Activated naive CD8-positive, alpha-beta T cell treated with anti-CD3 and anti-CD28 coated beads, Interleukin-2, amount 10 ng/mL, durations not matched to agents 7 days and 5 days (primary cell): Measurements from ENCODE around the gene RAB25. TPM values are rescaled to one million over a fixed set of nuclear protein-coding genes. Genes with fewer than 3 reads are reported as not detected.
"Not testable (repeated sequence)": the region's sequence is repeated elsewhere in the genome, so short reads cannot be mapped to it uniquely, and the experiment has no call there.

Source experiments
- ATAC-seq: fragments of 150-1000 bp; cut with Tn5 transposase; one replicate; pipeline ENCODE4 v1.10.0; 2021; ENCODE audit warnings: low read depth, moderate library complexity
- POLR2A ChIA-PET: fragments of 350-600 bp; sonication (Branson Sonifier 250); formaldehyde crosslinking; loops from one replicate; lab custom pipeline; 2021; ENCODE audit warnings: antibody characterized with exemption; lab: Charles Lee
- DNase-seq: peaks from one replicate; pipeline ENCODE4 v3.0.0; 2021
- H3K27ac Mint-ChIP-seq: one replicate; pipeline ENCODE4 v1.8.0; 2022; ENCODE audit warnings: mild to moderate bottlenecking, mixed read lengths
- H3K27me3 Mint-ChIP-seq: one replicate; pipeline ENCODE4 v1.8.0; 2022; ENCODE audit warnings: mild to moderate bottlenecking, moderate library complexity, mixed read lengths
- H3K36me3 Mint-ChIP-seq: one replicate; pipeline ENCODE4 v1.8.0; 2021; ENCODE audit warnings: mild to moderate bottlenecking, mixed read lengths
- H3K4me1 Mint-ChIP-seq: one replicate; pipeline ENCODE4 v1.8.0; 2021; ENCODE audit warnings: mixed read lengths
- H3K4me3 Mint-ChIP-seq: one replicate; pipeline ENCODE4 v1.8.0; 2022; ENCODE audit warnings: mild to moderate bottlenecking, moderate library complexity, mixed read lengths
- H3K9me3 Mint-ChIP-seq: one replicate; pipeline ENCODE4 v1.8.0; 2021; ENCODE audit warnings: mixed read lengths
- total RNA-seq, 2 experiments: library from RNA; stranded (reverse); gene quantifications; one replicate each; pipeline ENCODE4 v1.2.3, GENCODE V29; 2021

RAB25 gene
- total RNA-seq, 2 experiments from 2014 or later = 0.86 to 0.91 TPM

DNA sequence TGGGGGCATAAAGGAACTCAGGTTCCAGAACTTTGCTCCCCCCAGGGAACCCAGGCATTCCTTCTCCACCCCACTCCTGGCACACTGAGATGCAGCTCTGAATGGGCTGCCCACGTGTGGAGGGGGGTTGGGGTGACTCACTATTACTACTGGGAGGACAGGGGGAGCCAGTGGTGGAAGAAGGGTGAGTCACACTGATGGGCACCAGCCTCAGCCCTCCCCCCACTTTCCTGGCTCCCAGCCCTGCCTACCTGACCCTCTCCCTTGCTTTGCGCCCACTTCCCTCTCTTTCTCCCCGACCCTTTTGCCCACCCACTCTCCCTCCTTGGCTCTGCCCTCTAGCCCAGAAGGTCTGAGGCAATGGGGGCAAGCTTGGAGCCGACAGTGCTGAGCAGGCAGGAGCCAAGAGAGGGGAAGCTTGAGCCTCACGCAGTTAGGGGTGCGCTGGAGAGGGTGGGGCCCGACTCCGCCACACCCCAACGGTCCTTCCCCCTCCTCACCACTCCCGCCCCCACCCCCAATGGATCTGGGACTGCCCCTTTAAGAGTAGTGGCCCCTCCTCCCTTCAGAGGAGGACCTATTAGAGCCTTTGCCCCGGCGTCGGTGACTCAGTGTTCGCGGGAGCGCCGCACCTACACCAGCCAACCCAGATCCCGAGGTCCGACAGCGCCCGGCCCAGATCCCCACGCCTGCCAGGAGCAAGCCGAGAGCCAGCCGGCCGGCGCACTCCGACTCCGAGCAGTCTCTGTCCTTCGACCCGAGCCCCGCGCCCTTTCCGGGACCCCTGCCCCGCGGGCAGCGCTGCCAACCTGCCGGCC is 53.4 kb downstream of the RAB25 start, which contains the start of gene LMNA:
TSS of gene LMNA (plus strand) at position 611 of the 818 bp plus-strand sequence. CDS start 208 bp downstream, outside the sequence.
- no peaks in the 10 kb centered on the region for H3K36me3 Mint-ChIP-seq
- peaks cover 81% of the 10 kb centered on the region for H3K27me3 Mint-ChIP-seq
- POLR2A ChIA-PET = interaction anchor here (1.0 to 2.5 kb wide), 4 partner anchors 12 to 79 kb away, joined by 3 to 9 read pairs (median 6); partner anchors contain the start of gene SLC25A44
- peak; percentile 79 for ATAC-seq
- no peak within 1 kb of the TSS for H3K27ac Mint-ChIP-seq
- no peaks in the 10 kb centered on the region for H3K9me3 Mint-ChIP-seq
- peaks cover 11% of the 10 kb centered on the region for H3K4me1 Mint-ChIP-seq
- H3K4me3 Mint-ChIP-seq = peak within 1 kb of the TSS; percentile 83
- DNase-seq = no peak

DNA sequence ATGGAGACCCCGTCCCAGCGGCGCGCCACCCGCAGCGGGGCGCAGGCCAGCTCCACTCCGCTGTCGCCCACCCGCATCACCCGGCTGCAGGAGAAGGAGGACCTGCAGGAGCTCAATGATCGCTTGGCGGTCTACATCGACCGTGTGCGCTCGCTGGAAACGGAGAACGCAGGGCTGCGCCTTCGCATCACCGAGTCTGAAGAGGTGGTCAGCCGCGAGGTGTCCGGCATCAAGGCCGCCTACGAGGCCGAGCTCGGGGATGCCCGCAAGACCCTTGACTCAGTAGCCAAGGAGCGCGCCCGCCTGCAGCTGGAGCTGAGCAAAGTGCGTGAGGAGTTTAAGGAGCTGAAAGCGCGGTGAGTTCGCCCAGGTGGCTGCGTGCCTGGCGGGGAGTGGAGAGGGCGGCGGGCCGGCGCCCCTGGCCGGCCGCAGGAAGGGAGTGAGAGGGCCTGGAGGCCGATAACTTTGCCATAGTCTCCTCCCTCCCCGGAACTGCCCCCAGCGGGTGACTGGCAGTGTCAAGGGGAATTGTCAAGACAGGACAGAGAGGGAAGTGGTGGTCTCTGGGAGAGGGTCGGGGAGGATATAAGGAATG is 54.1 kb downstream of the RAB25 start:
- H3K4me3 Mint-ChIP-seq = peak overlapping the region; percentile 83
- H3K27ac Mint-ChIP-seq = no peak overlapping the region
- no peaks in the 10 kb centered on the region for H3K36me3 Mint-ChIP-seq
- POLR2A ChIA-PET = interaction anchor here (1.0 to 2.5 kb wide), 4 partner anchors 12 to 79 kb away, joined by 3 to 9 read pairs (median 6); partner anchors contain the start of gene SLC25A44
- DNase-seq (no peak), ATAC-seq (peak; percentile 31)
- H3K9me3 Mint-ChIP-seq = no peaks in the 10 kb centered on the region
- H3K4me1 Mint-ChIP-seq = peaks cover 13% of the 10 kb centered on the region
- H3K27me3 Mint-ChIP-seq = peaks cover 81% of the 10 kb centered on the region

DNA sequence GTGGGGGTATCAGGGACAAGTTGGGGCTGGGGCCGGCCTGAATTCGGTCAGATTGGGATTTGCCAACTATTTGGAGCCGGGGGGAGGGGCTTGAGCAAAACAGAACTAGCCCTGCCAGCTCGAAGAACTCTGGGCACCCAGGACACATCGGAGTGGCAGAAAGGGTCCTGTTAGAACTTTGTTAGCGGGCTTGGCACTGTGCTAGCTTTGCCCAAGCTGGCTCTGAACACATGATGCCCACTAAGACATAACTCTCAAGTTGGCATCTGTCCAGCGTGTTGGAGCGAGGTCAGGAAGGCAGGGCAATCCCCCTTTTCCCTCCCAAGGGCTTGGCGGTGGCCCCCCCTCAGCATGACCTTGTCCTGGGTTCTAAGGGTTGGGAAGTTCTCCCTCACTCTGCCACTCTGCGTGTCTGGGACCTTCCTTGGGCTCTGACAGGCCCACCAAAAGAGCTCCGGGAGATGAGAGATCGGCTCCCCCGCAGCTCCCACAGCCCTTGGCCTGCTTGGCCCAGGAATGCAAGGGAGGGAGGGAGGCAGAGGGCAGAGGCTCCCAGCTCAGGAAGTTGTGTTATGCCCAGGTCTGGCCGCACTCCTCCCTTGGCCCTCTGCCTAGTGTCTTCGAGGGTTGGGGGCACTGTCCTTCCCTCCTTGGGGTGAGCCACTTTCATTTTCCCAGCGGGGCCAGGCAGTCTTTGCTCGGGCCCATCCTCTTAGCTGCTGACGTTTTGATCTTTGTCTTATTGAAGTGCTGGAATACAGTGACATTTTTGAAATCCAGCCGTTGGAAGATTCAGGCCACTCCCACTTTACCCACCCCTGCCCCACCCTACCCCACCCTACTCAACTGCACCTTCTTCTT is 54.8 kb downstream of the RAB25 start:
- Mint-ChIP-seq H3K27me3 (peaks cover 84% of the 10 kb centered on the region), H3K36me3 (no peaks in the 10 kb centered on the region), H3K27ac (no peak overlapping the region), H3K4me3 (peak overlapping the region; percentile 83), H3K4me1 (peaks cover 13% of the 10 kb centered on the region), H3K9me3 (no peaks in the 10 kb centered on the region)
- DNase-seq (no peak), ATAC-seq (no peak)
- POLR2A ChIA-PET = interaction anchor here (1.0 to 2.5 kb wide), 3 partner anchors 11 to 78 kb away, joined by 3 to 9 read pairs (median 8); partner anchors contain the start of gene SLC25A44

- H3K36me3 Mint-ChIP-seq, ATAC-seq, DNase-seq, H3K27ac Mint-ChIP-seq, POLR2A ChIA-PET, H3K9me3 Mint-ChIP-seq: not testable (repeated sequence)
- Mint-ChIP-seq H3K4me3 (peak overlapping the region; percentile 10), H3K27me3 (peaks cover 81% of the 10 kb centered on the region), H3K4me1 (peaks cover 13% of the 10 kb centered on the region)
Measured at GRCh38 chr1:156116731-156117130, 55.8 kb downstream of the RAB25 start.

GRCh38 chr1:156117414-156118176 is 56.6 kb downstream of the RAB25 start:
- no peak overlapping the region for H3K4me3 Mint-ChIP-seq
- H3K9me3 Mint-ChIP-seq = no peaks in the 10 kb centered on the region
- POLR2A ChIA-PET = interaction anchor here (0.6 to 0.9 kb wide), 2 partner anchors 19 to 318 kb away, joined by 3 to 6 read pairs; no protein-coding TSS in a partner anchor
- peaks cover 77% of the 10 kb centered on the region for H3K27me3 Mint-ChIP-seq
- ATAC-seq (no peak), DNase-seq (no peak)
- H3K4me1 Mint-ChIP-seq = peaks cover 13% of the 10 kb centered on the region
- no peaks in the 10 kb centered on the region for H3K36me3 Mint-ChIP-seq
- H3K27ac Mint-ChIP-seq = no peak overlapping the region

DNA sequence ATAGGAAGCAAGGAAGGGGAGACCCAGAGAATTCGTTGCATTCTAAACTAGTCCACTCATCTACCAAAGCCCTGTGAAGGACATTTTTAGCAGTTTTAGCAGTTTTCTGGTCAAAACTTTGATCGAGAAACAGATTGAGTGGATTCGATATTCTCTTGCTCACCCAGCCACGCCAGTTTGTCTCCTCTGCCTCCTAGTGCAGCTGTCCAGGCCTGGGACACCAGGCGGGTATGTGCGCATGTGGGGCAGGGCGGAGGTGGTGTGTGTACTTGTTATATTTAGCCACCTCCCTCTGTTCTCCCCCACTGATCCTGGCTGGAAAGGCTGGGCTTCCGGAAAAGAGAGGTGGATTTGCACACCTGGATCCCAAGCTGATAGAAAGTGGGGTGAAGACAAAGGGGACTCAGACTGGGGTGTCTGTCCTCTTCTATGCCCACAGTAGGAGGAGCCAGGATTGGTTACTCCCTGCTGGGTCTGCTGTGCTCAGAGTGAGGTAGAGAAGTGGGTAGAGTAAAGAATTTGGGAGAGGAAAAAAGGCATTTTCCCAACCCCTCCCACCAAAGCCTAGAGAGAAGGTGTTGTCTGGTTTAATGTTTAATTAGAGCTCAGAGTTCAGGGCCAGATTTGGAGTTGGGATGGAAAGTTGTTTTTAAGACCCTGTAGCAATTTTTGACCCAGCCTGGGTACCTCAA is 57.4 kb downstream of the RAB25 start:
- H3K36me3 Mint-ChIP-seq = no peaks in the 10 kb centered on the region
- H3K9me3 Mint-ChIP-seq = no peaks in the 10 kb centered on the region
- peaks cover 15% of the 10 kb centered on the region for H3K4me1 Mint-ChIP-seq
- no peak overlapping the region for H3K27ac Mint-ChIP-seq
- peaks cover 77% of the 10 kb centered on the region for H3K27me3 Mint-ChIP-seq
- no peak overlapping the region for H3K4me3 Mint-ChIP-seq
- no peak for ATAC-seq
- DNase-seq = no peak
- POLR2A ChIA-PET = interaction anchor here (0.9 to 1.2 kb wide), 2 partner anchors 12 to 20 kb away, joined by 4 to 6 read pairs; no protein-coding TSS in a partner anchor

DNA sequence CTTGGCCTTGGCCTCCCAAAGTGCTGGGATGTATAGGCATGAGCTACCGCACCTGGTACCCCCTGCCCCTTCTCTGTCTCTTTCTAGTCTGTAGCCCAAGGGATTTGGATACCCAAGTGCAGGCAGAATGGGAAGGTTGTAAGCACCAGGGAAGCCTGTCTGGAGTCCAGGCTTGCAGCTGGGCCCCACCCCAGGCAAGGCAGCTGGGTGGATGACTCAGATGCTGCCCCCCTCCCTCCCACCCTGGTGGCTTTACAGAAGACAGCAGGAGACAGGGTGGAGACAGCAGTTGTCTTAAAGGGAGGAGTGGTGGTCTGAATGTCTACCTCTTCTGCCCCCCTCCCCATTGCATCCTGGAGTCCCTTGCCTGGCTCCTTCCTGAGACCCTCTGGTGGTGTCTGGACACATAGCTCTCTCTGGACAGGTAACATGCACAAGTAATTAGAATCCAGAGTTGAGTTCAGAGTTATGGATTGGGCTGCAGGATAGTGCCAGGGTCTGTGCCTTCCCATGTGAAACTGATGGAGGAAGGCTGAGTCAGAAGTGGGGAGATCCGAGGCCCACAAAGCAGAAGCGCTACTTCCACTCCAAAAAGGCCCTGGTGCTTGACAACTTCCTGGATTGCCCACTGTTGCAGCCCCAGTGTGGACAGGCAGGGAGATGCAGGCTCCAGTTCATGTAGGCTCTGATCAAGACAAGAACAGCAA is 58.7 kb downstream of the RAB25 start:
- POLR2A ChIA-PET = interaction anchor here (1.2 kb wide), 1 partner anchor 14 kb away, joined by 4 read pairs; no protein-coding TSS in a partner anchor
- Mint-ChIP-seq H3K36me3 (no peaks in the 10 kb centered on the region), H3K27me3 (peaks cover 72% of the 10 kb centered on the region), H3K9me3 (no peaks in the 10 kb centered on the region), H3K4me1 (peaks cover 29% of the 10 kb centered on the region), H3K27ac (no peak overlapping the region), H3K4me3 (no peak overlapping the region)
- no peak for DNase-seq
- no peak for ATAC-seq

Other genes starting within 250 kb of the RAB25 start
- 10 to 100 TPM; 92.4 to 94.4 TPM for gene GON4L, start 203.9 kb upstream of the RAB25 start, total RNA-seq
- 10 to 100 TPM; 13.6 to 15.1 TPM for gene SYT11, start 201.6 kb upstream of the RAB25 start, total RNA-seq
- 10 to 100 TPM; 31.3 to 32.8 TPM for gene RIT1, start 149.8 kb upstream of the RAB25 start, total RNA-seq
- gene KHDC4, start 126.7 kb upstream of the RAB25 start, total RNA-seq = 10 to 100 TPM; 91.6 to 94.5 TPM
- under 1 TPM in 1 of 2 experiments, not detected in 1; 0.26 TPM for gene RXFP4, start 119.5 kb upstream of the RAB25 start, total RNA-seq
- gene ARHGEF2, start 82.6 kb upstream of the RAB25 start, total RNA-seq = 100 to 1,000 TPM; 151 to 155 TPM
- gene SSR2, start 40.2 kb upstream of the RAB25 start, total RNA-seq = 100 to 1,000 TPM; 204 to 205 TPM
- 10 to 100 TPM; 31.9 to 37.9 TPM for gene UBQLN4, start 7.4 kb upstream of the RAB25 start, total RNA-seq
- gene LAMTOR2, start 6.4 kb upstream of the RAB25 start, total RNA-seq = 10 to 100 TPM; 50.9 to 52.6 TPM
- gene MEX3A, start 21.3 kb downstream of the RAB25 start, total RNA-seq = under 1 TPM; 0.09 to 0.11 TPM
- gene LMNA, start 53.6 kb downstream of the RAB25 start, total RNA-seq = 10 to 100 TPM; 11.7 to 13.0 TPM
- 10 to 100 TPM in 1 of 2 experiments, 1 to 10 TPM in 1; 9.8 to 10.2 TPM for gene SEMA4A, start 92.4 kb downstream of the RAB25 start, total RNA-seq
- 10 to 100 TPM; 30.9 to 35.3 TPM for gene SLC25A44, start 132.9 kb downstream of the RAB25 start, total RNA-seq
- 10 to 100 TPM; 66.2 to 71.2 TPM for gene PMF1, start 151.8 kb downstream of the RAB25 start, total RNA-seq
- 1 to 10 TPM; 3.3 to 4.8 TPM for gene BGLAP, start 181.0 kb downstream of the RAB25 start, total RNA-seq
- 1 to 10 TPM; 7.0 TPM for gene PAQR6, start 186.9 kb downstream of the RAB25 start, total RNA-seq
- gene SMG5, start 221.7 kb downstream of the RAB25 start, total RNA-seq = 10 to 100 TPM; 72.3 to 76.4 TPM
- gene TMEM79, start 223.2 kb downstream of the RAB25 start, total RNA-seq = 10 to 100 TPM; 12.3 to 12.8 TPM
- gene GLMP, start 234.5 kb downstream of the RAB25 start, total RNA-seq = 10 to 100 TPM; 27.5 to 27.8 TPM
- not detected for gene VHLL, start 238.1 kb downstream of the RAB25 start, total RNA-seq